GM10266 (cell line): ENCODE measurements around the gene HMG20B.

Experiments used
- DNase-seq: peaks from one replicate; pipeline ENCODE4 v3.0.0; 2012; ENCODE audit errors: extremely low spot score
- CTCF ChIP-seq: IDR thresholded peaks from 2 replicates; pipeline ENCODE4 v1.5.1; 2012; ENCODE audit warnings: mild to moderate bottlenecking, low read depth; ENCODE audit not compliant: control insufficient read depth, insufficient read depth; ENCODE audit errors: missing control alignments

The HMG20B gene

GRCh38 chr19:3533563-3534216 is 39.1 kb upstream of the HMG20B start:
- no peak for DNase-seq
- no peak for TF ChIP-seq CTCF

GRCh38 chr19:3534375-3535234 is 38.1 kb upstream of the HMG20B start:
- no peak for TF ChIP-seq CTCF
- DNase-seq = no peak

GRCh38 chr19:3535235-3535535 is 37.6 kb upstream of the HMG20B start:
- DNase-seq = no peak
- no peak for TF ChIP-seq CTCF

GRCh38 chr19:3535563-3535965 is 37.2 kb upstream of the HMG20B start:
- DNase-seq = no peak
- TF ChIP-seq CTCF = no peak

GRCh38 chr19:3535981-3536380 is 36.8 kb upstream of the HMG20B start:
- no peak for TF ChIP-seq CTCF

GRCh38 chr19:3536429-3537100 is 36.2 kb upstream of the HMG20B start:
- no peak for TF ChIP-seq CTCF
- DNase-seq = no peak

More at GRCh38 chr19:3535981-3536380, 36.8 kb upstream of the HMG20B start:
- no peak for DNase-seq

- no peak for DNase-seq
- TF ChIP-seq CTCF = no peak
Measured at GRCh38 chr19:3537101-3537437, 35.7 kb upstream of the HMG20B start.
